ENCODE measurements around the gene WSB2. TPM values are rescaled to one million over a fixed set of nuclear protein-coding genes. Genes with fewer than 3 reads are reported as not detected.

The WSB2 gene
- total RNA-seq (ENCODE audit: low replicate concordance), result 46.0 and 58.1 TPM in 2 replicates
- long read RNA-seq, partial matches to known transcripts, result 73 of 86 reads
- long read RNA-seq, other reads (novel, unspliced or antisense), result 7 of 86 reads

DNA sequence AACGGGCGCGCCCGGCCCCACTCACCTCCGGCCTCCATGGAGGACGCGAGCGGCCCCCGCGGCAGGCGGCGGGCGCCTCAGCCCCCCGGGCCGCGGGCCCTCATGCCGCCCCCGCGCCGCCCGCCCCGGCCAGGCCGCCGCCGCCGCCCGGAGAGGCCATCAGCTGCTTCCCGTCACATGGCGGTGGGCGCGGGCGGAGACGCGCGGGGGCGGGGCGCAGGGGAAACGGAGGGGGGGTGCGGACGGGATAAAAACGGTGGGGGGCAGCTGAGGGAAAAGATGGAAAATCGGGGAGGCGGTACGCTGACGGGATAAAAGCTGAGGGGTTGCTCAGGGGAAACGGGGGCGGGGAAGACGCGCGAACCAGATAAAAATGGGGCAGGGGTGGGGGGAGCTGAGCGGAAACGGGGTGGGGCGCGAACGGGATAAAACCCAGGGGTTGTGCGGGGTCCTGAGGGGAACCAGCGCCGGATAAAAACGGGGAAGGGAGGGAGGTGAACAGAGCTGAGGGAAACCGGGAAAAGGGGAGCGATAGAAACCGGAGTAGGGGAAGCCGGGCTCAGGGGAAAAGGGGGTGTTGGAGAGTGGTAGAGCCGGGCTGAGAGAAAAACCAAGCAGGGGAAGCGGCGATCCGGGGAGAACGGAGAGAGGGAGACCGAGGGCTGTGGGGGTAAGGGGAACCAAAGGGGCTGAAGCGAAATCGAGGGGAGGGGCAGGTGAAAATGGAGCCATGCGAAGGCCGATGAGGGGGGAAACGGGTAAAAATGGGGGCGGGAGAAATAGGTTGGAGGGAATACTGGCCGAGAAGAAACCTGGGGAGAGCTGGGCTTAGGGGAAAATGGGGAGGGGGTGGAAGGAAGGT is at the start of gene WSB2:
WSB2 (minus strand) TSS at position 169 of the 862 bp plus-strand sequence; CDS start at position 38, 131 bp downstream.
- TF ChIP-seq, protein P1, sequence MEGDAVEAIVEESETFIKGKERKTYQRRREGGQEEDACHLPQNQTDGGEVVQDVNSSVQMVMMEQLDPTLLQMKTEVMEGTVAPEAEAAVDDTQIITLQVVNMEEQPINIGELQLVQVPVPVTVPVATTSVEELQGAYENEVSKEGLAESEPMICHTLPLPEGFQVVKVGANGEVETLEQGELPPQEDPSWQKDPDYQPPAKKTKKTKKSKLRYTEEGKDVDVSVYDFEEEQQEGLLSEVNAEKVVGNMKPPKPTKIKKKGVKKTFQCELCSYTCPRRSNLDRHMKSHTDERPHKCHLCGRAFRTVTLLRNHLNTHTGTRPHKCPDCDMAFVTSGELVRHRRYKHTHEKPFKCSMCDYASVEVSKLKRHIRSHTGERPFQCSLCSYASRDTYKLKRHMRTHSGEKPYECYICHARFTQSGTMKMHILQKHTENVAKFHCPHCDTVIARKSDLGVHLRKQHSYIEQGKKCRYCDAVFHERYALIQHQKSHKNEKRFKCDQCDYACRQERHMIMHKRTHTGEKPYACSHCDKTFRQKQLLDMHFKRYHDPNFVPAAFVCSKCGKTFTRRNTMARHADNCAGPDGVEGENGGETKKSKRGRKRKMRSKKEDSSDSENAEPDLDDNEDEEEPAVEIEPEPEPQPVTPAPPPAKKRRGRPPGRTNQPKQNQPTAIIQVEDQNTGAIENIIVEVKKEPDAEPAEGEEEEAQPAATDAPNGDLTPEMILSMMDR (conservative IDR thresholded peaks at IDR 0.05), result no peak
- H3K27ac Mint-ChIP-seq, result peak within 1 kb of the TSS; percentile 99
- peaks cover 5% of the 10 kb centered on the region for H3K36me3 Mint-ChIP-seq
- DNase-seq (ENCODE audit: extremely low spot score, unreplicated experiment), result no peak
- peak within 1 kb of the TSS; percentile 97 for H3K4me3 Mint-ChIP-seq
- peaks cover under 1% of the 10 kb centered on the region for H3K9me3 Mint-ChIP-seq
- H3K27me3 Mint-ChIP-seq, result no peaks in the 10 kb centered on the region
- H3K4me1 Mint-ChIP-seq (ENCODE audit: unreplicated experiment), result peaks cover 35% of the 10 kb centered on the region

DNA sequence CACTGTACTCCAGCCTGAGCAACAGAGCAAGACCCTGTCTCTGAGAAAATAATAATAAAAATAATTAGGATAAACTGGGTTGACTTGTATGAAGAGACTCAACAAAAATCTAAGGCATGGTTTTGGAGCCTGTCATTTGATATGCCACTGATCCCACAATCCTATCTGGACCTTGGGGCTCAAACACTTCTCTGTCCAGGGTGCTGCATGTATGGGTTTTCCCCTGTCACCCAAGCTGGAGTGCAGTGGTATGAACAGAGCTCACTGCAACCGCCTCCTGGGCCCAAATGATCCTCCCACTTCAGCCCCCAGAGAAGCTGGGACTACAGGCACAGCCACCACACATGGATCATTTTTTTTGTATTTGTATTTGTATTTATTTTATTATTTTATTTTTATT is 48.1 kb upstream of the WSB2 start:
- Mint-ChIP-seq H3K9me3 (no peaks in the 10 kb centered on the region), H3K4me3 (no peak overlapping the region), H3K4me1 (ENCODE audit: unreplicated experiment) (no peaks in the 10 kb centered on the region), H3K27ac (no peak overlapping the region), H3K27me3 (no peaks in the 10 kb centered on the region), H3K36me3 (no peaks in the 10 kb centered on the region)
- TF ChIP-seq, protein P1 (conservative IDR thresholded peaks at IDR 0.05), result no peak
- no peak for DNase-seq (ENCODE audit: extremely low spot score, unreplicated experiment)

DNA sequence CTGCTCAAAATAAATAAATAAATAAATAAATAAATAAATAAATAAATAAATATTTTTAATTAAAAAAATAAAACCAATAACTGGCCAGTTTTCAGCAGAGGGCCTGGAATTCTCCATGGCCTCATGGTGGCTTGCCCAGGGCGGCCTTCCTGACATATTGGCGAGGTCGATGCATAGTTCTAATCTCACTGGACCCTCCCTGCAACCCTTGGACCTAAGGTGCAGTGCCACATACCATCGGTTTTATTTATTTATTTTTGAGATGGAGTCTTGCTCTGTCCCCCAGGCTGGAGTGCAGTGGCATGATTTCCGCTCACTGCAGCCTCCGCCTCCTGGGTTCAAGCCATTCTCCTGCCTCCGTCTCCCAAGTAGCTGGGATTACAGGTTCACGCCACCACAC is 46.7 kb upstream of the WSB2 start:
- Mint-ChIP-seq H3K4me3 (no peak overlapping the region), H3K27ac (no peak overlapping the region), H3K27me3 (no peaks in the 10 kb centered on the region), H3K4me1 (ENCODE audit: unreplicated experiment) (peaks cover 4% of the 10 kb centered on the region), H3K36me3 (no peaks in the 10 kb centered on the region), H3K9me3 (no peaks in the 10 kb centered on the region)
- TF ChIP-seq, protein P1 (conservative IDR thresholded peaks at IDR 0.05), result no peak
- no peak for DNase-seq (ENCODE audit: extremely low spot score, unreplicated experiment)

DNA sequence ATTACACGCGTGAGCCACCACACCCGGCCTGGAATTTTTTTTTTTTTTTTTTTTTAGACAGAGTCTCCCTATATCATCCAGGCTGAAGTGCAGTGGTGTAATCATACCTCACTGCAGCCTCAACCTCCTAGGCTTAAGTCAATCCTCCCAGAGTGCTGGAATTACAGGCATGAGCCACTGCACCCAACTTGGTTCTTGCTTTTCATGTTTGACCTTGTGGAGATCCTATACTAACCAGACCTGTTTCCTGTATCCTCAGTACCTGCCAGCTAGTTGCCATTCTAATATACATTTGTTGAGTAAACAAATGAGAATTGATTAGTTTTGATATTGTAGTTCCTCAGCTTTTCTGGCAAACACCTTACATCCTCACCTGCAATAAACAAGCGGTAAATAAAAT is 46.0 kb upstream of the WSB2 start:
- DNase-seq (ENCODE audit: extremely low spot score, unreplicated experiment), result no peak
- TF ChIP-seq, protein P1 (conservative IDR thresholded peaks at IDR 0.05), result no peak
- H3K27me3 Mint-ChIP-seq, result no peaks in the 10 kb centered on the region
- H3K36me3 Mint-ChIP-seq, result no peaks in the 10 kb centered on the region
- H3K9me3 Mint-ChIP-seq, result no peaks in the 10 kb centered on the region
- H3K27ac Mint-ChIP-seq, result peak overlapping the region; percentile 100
- H3K4me3 Mint-ChIP-seq, result peak overlapping the region; percentile 78
- H3K4me1 Mint-ChIP-seq (ENCODE audit: unreplicated experiment), result peaks cover 5% of the 10 kb centered on the region

DNA sequence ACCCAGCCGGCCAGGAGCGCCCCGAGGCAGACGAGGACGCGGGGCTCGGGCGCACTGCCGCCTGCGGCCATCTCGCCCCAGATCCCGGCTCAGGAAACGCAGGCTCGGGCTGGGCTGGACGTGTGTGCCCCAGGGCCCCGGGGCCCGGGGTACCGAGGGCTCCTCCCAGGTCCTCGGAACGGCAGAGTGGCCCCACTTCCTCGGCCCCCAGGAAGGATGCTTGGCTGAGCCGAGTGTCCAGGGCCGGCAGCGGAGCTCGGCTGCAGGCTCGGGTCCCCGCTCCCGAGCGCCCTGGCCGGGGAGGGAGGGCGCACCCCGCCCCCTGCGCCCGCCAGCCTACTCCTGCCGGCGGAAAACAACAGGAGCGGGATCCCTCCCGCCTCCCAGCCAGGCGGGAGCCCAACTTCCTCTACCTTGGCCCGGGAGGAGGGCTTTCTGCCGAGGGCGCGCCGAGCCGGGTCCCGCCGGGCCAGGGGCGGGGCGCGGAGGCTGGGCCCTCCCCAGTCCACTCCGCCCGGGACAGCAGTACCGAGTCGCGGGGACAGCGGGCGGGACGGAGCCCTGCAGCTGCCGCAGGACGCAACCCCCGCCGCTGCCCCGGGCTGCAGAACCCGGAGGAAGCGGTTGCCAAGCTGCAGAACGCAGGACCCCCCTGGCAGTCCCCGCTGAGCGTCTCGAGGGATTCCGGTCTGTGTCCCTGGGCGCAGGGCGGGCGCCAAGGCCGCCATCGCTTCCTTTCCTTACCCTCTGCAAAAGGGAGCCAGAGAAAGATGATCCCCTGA is 42.8 kb upstream of the WSB2 start, which contains the start of gene VSIG10:
VSIG10 (minus strand) TSS at position 411 of the 782 bp plus-strand sequence; CDS start at position 71, 340 bp downstream.
- TF ChIP-seq, protein P1 (conservative IDR thresholded peaks at IDR 0.05), result peak; percentile 16
- Mint-ChIP-seq H3K36me3 (no peaks in the 10 kb centered on the region), H3K4me3 (peak within 1 kb of the TSS; percentile 97), H3K9me3 (no peaks in the 10 kb centered on the region), H3K4me1 (ENCODE audit: unreplicated experiment) (peaks cover 5% of the 10 kb centered on the region), H3K27me3 (no peaks in the 10 kb centered on the region), H3K27ac (peak within 1 kb of the TSS; percentile 93)
- peak; percentile 73 for DNase-seq (ENCODE audit: extremely low spot score, unreplicated experiment)

All from type B pancreatic cell (in vitro differentiated cells).